IPS DF 19.7 (cell line): ENCODE measurements around the gene HP1BP3.
"Not testable (repeated sequence)": the region's sequence is repeated elsewhere in the genome, so short reads cannot be mapped to it uniquely, and the experiment has no call there.

ENCODE experiments used
- DNase-seq: peaks from one replicate; pipeline ENCODE4 v3.0.0-alpha.2; 2013; ENCODE audit warnings: low read depth, low spot score

Gene HP1BP3

GRCh38 chr1:20727746-20728316 is 59.3 kb downstream of the HP1BP3 start:
- no peak for DNase-seq

DNA sequence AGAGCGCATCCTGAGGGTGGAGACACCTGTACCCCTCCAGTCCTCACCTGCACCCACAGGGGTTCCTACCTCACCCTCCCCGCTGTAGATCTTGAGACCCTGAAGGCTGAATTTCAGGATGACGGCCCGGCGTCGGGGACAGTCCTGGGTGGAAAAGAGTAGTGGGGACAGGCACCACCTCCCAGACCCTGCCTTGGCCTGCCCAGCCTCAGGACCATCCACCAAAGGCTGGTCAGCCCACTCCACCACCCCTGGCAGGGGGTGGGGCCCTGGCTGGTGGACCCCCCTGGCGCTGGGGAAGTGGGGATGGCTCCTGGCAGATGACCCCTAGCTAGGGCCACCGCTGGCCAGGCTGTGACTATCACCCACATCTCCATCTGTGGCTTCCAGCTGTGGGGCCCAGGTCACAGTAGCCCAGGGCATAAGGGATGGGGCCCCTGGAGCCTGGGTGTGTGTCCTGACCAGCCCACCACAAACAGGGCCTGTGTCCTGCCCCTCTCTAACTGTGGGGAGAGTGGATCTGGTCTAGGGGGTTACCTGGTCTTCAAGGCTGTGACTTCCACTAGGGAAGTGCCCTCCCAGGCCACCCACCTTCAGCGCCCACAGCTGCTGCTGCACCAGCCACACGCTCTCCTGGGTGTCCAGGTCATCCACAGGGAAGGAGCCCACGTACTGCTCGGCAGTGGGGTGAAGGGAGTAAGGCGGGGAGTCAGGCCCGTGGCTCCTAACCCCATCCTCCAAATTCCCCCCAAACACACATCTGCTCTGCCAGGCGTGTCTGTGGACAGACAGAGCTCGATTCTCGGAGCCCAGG is 60.0 kb downstream of the HP1BP3 start:
- DNase-seq = no peak

- DNase-seq = no peak
Measured at GRCh38 chr1:20726118-20726911, 60.8 kb downstream of the HP1BP3 start.

DNA sequence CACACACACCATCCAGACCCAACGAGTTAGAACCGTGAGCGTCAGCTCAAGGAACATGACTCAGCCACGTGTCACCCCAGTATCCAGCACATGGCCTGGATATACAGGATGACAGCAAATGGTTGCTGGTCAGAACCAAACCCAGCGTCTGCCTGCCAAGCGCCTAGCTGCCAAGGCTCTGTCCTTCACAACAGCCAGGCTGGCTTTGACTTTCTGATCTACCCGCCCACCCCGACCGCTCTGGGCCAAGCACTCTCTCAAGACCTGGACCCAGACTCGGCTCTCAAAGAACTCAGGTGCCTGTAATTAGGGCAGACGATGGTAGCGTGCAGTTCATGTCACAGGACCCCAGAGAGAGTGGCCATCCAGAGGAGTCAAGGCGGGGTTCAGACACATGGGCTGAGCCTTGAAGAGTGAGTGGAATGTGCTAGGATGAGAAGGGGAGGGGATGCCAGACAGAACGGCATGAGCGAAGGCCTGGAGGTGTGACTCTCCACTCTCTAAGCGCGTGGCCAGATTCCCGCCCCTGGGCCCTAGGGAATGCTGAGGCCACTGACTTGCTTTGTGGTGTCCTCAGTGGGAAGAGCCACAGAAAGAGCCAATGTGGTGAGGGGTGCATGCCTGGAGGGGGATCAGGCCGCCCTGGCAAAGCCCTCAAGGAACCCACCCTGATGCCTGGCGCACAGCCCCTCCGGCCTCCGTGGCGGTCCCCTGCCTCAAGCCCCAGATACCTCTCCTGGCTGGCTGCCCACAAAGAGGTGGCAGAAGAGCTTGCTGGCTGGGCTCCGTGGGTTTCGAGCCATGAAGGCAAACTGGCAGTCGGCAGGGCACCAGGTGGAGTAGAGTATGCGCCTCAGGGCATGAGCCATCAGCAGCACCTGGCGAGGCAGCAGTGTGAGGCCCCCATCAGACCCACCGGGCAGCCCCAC is 61.7 kb downstream of the HP1BP3 start:
- no peak for DNase-seq

DNA sequence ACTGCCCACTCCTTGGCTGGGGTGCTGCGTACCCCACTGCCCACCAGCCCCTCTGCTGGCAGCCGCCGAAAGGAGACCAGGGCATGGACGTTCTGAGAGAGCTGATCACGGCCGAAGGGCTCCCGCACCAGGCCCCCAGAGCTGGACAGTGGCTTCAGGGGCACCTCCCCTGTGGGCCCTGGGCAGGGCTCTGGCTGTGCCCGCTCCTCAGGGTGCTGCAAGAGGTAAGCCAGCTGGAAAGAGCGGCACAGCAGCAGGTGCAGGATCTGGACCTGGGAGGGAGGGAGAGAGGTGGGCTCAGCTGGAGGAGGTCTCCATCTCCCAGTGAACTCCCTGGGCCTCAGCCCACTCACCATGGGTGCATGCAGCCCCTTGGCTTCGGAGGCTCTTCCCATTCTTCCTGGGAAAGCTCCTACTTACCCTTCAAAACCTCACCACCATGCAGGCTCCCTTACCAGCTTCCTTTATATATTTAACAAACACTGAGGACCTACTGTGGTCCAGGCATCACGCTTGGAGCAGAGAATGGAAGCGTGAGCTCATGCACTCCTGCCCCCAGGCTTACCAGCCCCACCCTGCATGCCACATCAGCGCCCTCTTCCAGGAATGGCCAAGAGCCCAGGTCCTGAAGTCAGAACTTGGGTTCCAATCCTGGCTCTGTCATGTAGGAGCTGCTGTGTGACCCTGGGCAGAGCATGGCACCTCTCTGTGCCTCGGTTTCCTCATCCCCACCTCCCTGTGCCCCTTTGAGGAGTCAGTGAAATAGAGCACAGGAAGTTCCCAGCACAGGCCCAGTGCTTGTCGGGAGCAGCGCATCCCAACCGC is 62.5 kb downstream of the HP1BP3 start:
- DNase-seq = no peak

DNA sequence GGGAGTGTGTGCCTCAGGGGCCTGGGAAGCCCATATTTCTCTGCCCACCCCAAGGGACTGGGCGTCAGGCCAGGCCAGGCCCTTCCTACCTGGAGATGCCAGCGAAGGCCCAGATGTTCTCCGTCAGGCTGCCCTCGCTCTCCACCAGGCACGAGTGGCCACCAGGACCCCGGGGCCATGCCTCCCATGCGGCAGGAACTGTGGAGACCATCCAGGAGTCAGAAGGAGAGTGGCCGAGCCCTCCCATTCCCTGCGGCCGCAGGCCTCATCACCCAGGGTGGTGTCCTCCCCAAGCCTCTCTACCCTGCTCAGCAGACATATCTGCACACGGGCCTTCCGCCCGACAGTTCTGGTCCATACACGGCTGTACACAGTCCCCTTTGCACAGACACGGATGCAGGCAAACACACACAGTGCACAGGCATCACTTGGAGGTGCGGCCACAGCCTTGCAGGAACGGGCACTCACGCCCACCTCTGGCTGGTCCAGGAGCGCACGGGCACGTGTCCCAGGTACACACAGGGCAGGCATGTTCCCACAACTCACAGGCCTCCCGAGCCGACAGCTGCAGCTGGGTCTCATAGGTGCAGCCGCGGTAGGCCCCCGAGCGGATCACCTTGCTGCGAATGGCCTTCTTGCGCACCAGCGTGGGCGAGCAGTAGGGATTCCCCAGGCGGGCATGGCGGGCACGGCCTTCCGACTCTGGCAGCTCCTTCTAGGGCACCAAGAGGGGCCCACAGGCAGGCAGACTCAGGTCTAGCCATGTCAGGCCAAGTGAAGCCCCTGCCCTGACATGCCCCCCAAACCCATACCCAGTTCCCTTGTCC is 63.4 kb downstream of the HP1BP3 start:
- no peak for DNase-seq

- no peak for DNase-seq
Measured at GRCh38 chr1:20723159-20723536, 64.0 kb downstream of the HP1BP3 start.

DNA sequence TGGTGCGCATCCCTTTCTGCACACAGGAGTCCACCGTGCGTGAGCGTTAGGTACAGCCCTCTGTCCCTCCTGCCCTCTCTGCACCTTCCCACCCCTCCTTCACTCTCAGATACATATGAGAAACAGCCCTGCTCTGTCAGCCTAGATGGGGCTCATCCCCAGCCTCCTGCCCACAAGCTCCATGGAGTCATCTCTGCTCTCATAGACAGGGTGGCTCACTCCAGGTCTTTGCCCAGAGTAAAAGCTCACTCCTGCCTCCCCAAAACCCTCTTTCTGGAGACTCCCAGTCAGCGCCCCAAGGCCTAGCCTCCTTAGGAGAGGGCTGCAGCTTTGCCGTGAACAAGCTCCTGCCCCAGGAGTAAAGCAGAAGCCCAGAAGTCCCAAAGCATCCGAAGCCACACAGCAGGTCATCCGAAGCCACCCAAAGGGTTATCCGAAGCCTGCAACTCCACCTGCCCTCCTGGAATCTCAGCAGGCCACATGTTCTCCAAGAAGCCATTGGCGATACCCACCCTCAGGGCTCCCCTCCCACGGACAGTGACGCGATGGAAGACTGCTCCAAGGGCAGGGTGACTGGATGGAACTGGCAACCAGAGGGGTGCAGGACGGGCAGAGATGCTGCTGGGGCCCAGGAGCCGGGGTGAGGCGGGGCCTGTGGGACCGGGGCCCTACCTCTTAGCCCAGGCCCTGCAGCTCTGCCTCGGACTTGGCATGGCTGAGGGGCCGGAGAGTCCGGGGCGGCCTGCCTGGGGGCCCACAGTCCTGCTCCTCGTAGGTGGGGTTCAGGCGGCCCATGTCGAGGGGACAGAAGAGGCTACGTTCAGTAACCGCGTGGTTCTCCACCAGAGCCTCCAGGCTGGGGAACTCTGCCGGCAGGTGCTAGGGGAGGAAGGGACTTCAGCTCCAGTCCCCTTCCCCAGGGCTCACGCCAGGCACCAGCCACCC is 65.7 kb downstream of the HP1BP3 start:
- no peak for DNase-seq

- no peak for DNase-seq
Measured at GRCh38 chr1:20720631-20721091, 66.4 kb downstream of the HP1BP3 start.

DNA sequence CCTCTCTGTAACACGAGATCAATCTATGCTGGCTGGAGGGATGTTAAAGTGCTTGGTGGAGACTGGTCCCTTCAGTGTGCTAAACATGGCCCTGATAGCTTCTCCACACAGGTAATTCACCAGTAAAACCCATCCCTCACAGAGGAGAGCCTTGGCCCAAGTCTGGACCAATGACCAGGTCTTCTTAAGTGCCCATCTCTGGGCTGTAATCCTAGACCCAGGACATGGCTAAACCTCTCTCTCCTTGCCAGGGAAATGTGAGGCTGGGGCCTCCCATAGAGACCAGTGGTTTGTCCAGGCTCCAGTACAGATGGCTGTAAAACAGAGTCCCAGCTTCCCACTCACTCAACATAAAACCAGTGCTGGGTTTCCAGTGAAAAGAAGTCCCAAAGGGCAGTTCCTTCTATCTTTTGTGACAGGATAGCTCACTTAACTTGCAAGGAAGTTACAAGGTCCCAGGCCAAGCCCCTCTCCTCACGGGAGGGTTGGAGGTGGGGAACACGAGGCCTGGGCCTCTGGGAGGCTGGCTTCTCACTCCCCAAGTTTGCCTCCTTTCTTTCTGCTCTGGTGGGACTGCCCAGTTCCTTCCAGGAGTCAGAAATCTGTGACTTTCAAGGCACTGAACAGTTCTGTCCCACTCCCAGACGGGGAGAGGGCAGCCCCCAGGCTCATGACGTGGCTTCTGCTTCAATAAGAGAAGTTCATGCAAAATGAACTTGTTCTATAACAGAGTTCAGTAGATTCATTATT is 67.1 kb downstream of the HP1BP3 start:
- no peak for DNase-seq

GRCh38 chr1:20719261-20719660 is 67.8 kb downstream of the HP1BP3 start:
- no peak for DNase-seq

DNA sequence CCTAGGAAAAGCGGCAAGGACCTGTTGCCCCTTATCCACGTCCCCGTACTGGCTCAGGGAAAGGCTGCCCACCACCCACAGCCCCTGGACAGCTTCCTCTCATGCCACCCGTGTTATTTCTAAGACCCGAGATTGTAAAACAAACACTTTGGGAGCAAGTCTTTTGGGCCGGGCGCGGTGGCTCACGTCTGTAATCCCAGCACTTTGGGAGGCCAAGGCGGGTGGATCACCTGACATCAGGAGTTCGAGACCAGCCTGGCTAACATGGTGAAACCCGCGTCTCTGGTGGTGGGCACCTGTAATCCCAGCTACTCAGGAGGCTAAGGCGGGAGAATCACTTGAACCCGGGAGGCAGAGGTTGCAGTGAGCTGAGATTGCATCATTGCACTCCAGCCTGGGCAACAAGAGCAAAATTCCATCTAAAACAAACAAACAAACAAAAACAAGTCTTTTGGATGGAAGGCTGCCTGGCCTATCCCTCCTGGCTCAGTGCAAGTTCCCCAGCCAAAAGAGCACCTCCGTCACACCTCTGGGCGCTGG is 68.7 kb downstream of the HP1BP3 start:
- not testable (repeated sequence) for DNase-seq

GRCh38 chr1:20717452-20718342 is 69.4 kb downstream of the HP1BP3 start, which contains the start of gene KIF17:
Gene KIF17 (minus strand): TSS chr1:20718007. CDS start chr1:20717706, 301 bp downstream.
- no peak for DNase-seq

DNA sequence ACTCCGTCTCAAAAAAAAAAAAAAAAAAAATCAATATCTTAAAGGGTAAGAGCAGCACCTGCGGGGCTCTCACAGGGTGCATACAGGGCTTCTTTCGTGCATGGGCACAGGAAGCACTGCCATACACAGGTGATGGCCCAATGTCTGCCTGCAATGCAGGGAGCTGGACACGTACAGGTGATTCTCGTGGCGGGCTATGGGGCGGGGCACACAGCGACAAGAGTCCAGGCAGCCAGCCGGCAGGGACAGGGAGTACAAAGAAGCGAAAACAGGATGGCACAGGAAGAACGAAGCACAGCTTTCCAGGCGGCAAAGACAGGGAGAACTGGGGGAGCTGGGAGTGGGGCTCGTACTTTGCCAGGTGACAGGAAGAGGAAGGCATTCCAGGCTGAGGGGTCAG is 70.9 kb downstream of the HP1BP3 start:
- no peak for DNase-seq

GRCh38 chr1:20715406-20715805 is 71.7 kb downstream of the HP1BP3 start:
- DNase-seq = no peak

GRCh38 chr1:20713440-20713839 is 73.7 kb downstream of the HP1BP3 start:
- no peak for DNase-seq
